Fibroblast of lung (primary cell): ENCODE data around the gene C1QL1. TPM values are rescaled to one million over a fixed set of nuclear protein-coding genes. Genes with fewer than 3 reads are reported as not detected.

Source experiments
- DNase-seq, 2 donors: peaks; one replicate each; pipeline versions ENCODE4 v3.0.0 to v3.0.0-alpha.2; 2010; ENCODE audit warnings: low read depth in 2 of 2
- H2AFZ ChIP-seq: 2 replicates; pipeline ENCODE4 v1.5.1; 2012; ENCODE audit warnings: low read length, control low read depth, inconsistent platforms
- H3K27ac ChIP-seq: 2 replicates; pipeline ENCODE4 v1.5.1; 2011; ENCODE audit warnings: low read length, control low read depth; ENCODE audit not compliant: insufficient read depth
- H3K27me3 ChIP-seq: 2 replicates; pipeline ENCODE4 v1.5.1; 2011; ENCODE audit warnings: mild to moderate bottlenecking, low read length; ENCODE audit not compliant: control insufficient read depth, insufficient read depth
- H3K36me3 ChIP-seq: 2 replicates; pipeline ENCODE4 v1.5.1; 2011; ENCODE audit warnings: low read length; ENCODE audit not compliant: control insufficient read depth, insufficient read depth
- H3K4me1 ChIP-seq: 2 replicates; pipeline ENCODE4 v1.5.1; 2011; ENCODE audit warnings: low read length; ENCODE audit not compliant: control insufficient read depth, insufficient read depth; ENCODE audit errors: extremely low read depth
- H3K4me2 ChIP-seq: 2 replicates; pipeline ENCODE4 v1.5.1; 2011; ENCODE audit warnings: low read length, control low read depth; ENCODE audit not compliant: insufficient read depth; ENCODE audit errors: extremely low read depth
- H3K4me3 ChIP-seq, 4 experiments: fragments of 200-600 bp in 1 of 4; sonication (generic) in 1 of 4; replicated peaks in 1 of 4; 2 replicates each; pipeline ENCODE4 v1.5.1; 2011 to 2016; ENCODE audit warnings: low read length in 4 of 4, low read depth in 3 of 4, mild to moderate bottlenecking in 3 of 4, control low read depth in 2 of 4, inconsistent platforms in 1 of 4, mixed read lengths in 1 of 4; ENCODE audit not compliant: insufficient read depth in 1 of 4; ENCODE audit errors: control extremely low read depth in 1 of 4
- H3K79me2 ChIP-seq: 2 replicates; pipeline ENCODE4 v1.5.1; 2012; ENCODE audit warnings: mild to moderate bottlenecking, low read length, inconsistent platforms; ENCODE audit not compliant: control insufficient read depth, insufficient read depth
- H3K9ac ChIP-seq: 2 replicates; pipeline ENCODE4 v1.5.1; 2011; ENCODE audit warnings: mild to moderate bottlenecking, low read length, control low read depth; ENCODE audit not compliant: insufficient read depth
- H3K9me3 ChIP-seq: 2 replicates; pipeline ENCODE4 v1.5.1; 2012; ENCODE audit warnings: low read depth, low read length; ENCODE audit not compliant: control insufficient read depth, insufficient read depth
- H4K20me1 ChIP-seq: 2 replicates; pipeline ENCODE4 v1.5.1; 2011; ENCODE audit warnings: low read length; ENCODE audit not compliant: control insufficient read depth, insufficient read depth; ENCODE audit errors: extremely low read depth
- EZH2 ChIP-seq: IDR thresholded peaks from 2 replicates; pipeline ENCODE4 v1.5.1; 2012; ENCODE audit warnings: low read length, control low read depth, mild to moderate bottlenecking; ENCODE audit errors: missing control alignments
- polyA plus RNA-seq, 2 donors: library from polyadenylated mRNA; depleted of rRNA in 1 of 2; stranded (reverse) in 1 of 2; unstranded in 1 of 2; fragments of >200 nt; gene quantifications; 2 replicates each; pipeline ENCODE4 v1.2.1, GENCODE V29; 2011 to 2012; ENCODE audit warnings: missing spikeins in 1 of 2
- total RNA-seq: library from RNA; depleted of rRNA; stranded (reverse); fragments of >200 nt; gene quantifications from 2 replicates; pipeline ENCODE4 v1.2.1, GENCODE V29; 2014
- TF ChIP-seq, protein P1 (sequence below), 2 donors: IDR thresholded peaks in 1 of 2; conservative IDR thresholded peaks in 1 of 2; 1 replicate in 1 of 2; 2 replicates in 1 of 2; pipeline ENCODE4 v1.5.1; 2011 to 2012; ENCODE audit warnings: low read length in 2 of 2, control low read depth in 1 of 2, inconsistent platforms in 1 of 2, low read depth in 1 of 2, mild to moderate bottlenecking in 1 of 2

C1QL1 gene
- total and polyA plus RNA-seq, 2 donors (not counting 1 experiment from before 2014, with no cell fraction given) = 0.53 to 1.3 TPM

DNA sequence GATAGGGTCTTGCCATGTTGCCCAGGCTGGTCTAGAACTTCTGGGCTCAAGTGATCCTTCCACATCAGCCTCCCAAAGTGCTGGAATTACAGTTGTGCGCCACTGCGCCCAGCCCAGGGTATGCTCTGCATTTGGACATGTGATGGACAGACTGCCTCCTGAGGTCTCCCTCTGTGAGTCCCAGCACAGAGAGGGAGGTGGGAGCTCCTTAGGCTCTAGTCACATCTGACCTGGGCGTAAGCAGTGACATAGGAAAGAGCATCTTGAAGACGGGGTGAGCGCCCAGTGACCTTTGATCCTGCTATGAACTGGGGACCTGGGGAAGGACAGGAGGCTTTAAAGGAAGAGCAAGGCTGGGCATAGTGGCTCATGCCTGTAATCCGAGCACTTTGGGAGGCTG lies 50.6 kb downstream of the C1QL1 start:
- TF ChIP-seq EZH2 = no peak
- TF ChIP-seq, protein P1, sequence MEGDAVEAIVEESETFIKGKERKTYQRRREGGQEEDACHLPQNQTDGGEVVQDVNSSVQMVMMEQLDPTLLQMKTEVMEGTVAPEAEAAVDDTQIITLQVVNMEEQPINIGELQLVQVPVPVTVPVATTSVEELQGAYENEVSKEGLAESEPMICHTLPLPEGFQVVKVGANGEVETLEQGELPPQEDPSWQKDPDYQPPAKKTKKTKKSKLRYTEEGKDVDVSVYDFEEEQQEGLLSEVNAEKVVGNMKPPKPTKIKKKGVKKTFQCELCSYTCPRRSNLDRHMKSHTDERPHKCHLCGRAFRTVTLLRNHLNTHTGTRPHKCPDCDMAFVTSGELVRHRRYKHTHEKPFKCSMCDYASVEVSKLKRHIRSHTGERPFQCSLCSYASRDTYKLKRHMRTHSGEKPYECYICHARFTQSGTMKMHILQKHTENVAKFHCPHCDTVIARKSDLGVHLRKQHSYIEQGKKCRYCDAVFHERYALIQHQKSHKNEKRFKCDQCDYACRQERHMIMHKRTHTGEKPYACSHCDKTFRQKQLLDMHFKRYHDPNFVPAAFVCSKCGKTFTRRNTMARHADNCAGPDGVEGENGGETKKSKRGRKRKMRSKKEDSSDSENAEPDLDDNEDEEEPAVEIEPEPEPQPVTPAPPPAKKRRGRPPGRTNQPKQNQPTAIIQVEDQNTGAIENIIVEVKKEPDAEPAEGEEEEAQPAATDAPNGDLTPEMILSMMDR (conservative IDR thresholded peaks at IDR 0.05 in 1 of 2, IDR thresholded peaks at IDR 0.05 in 1 of 2; ENCODE audit: low read depth in 1 of 2, low read length in 2 of 2) = no peak

DNA sequence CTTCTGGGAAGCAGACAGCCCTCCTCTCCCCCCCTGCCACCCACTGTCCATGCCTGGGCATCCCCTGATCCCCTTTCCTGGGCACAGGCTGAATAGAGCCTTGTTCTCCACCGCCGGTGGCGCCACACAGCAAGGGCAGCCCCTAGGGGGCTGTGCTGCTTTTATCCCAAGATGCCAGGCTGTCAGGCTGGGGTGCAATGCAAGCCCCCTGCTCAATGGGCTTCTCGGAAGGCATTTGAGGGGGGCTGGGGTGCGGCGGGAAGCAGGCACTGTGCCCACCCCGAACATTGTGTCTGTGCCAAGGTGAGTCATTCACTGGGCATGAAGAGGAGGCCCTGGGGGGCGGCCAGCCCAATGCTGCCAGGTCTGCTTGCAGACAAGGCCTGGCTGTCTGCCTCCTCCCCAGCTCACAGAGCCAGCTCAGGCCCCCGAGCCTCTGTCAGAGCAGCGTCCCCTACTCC lies 51.3 kb downstream of the C1QL1 start:
- Histone ChIP-seq H3K9ac (no peak overlapping the region), H3K4me2 (no peak overlapping the region), H3K27ac (no peak overlapping the region), H3K79me2 (no peaks in the 10 kb centered on the region), H2AFZ (no peak overlapping the region), H4K20me1 (no peaks in the 10 kb centered on the region), H3K4me1 (no peaks in the 10 kb centered on the region), H3K4me3 (no peak overlapping the region), H3K36me3 (no peaks in the 10 kb centered on the region), H3K9me3 (no peaks in the 10 kb centered on the region), H3K27me3 (peaks cover 9% of the 10 kb centered on the region)
- no peak for TF ChIP-seq EZH2
- TF ChIP-seq, protein P1 (conservative IDR thresholded peaks at IDR 0.05 in 1 of 2, IDR thresholded peaks at IDR 0.05 in 1 of 2; ENCODE audit: low read depth in 1 of 2, low read length in 2 of 2) = no peak
- peak; percentile 32 to 58 for DNase-seq

More for the DNA sequence above, 50.6 kb downstream of the C1QL1 start:
- Histone ChIP-seq H3K36me3 (no peaks in the 10 kb centered on the region), H2AFZ (no peak overlapping the region), H3K9me3 (no peaks in the 10 kb centered on the region), H3K9ac (no peak overlapping the region), H4K20me1 (no peaks in the 10 kb centered on the region), H3K27ac (no peak overlapping the region), H3K4me3 (no peak overlapping the region), H3K4me1 (no peaks in the 10 kb centered on the region), H3K27me3 (peaks cover 9% of the 10 kb centered on the region), H3K4me2 (no peak overlapping the region), H3K79me2 (no peaks in the 10 kb centered on the region)
- DNase-seq = no peak

DNA sequence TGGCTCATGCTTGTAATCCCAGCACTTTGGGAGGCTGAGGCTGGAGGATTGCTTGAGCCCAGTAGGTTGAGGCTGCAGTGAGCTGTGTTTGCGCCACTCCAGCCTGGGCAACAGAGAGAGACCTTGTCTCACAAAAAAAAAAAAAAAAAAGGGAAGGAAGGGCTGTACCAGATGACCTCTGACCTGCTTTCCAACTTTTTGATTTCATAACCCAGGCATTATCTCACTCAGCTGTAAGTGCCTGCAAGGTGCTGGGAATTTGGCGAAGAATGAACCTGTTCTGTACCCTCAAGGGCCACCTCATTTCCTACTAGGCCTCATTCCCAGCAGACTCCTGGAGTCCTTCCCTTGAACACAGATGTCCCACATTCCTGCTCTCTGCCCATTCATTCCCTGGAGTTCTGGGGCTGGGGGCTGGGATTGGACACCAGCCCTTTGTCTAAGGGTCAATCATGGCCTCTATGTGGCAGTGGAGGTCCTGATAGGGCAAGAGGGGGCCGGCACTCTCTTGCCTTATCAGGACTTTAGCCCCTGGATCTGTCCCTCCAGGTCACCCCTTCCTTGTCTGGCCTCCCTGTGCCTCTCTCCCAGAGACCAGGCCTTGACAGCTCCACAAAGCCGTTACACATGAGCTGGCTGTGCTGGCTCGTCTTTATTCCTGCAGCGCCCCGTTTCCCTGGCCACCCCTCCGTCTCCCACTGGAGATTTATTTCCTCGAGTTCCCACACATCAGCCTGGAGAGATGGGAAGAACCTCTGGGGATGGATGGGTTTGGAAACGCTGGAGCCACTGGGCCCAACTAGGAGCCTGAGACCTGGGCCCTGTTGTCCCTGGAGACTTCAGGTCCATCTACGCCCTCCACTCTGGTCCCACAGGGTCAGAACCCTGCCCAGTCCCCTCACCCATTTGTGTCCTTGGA lies 52.0 kb downstream of the C1QL1 start:
- Histone ChIP-seq H2AFZ (no peak overlapping the region), H3K4me2 (no peak overlapping the region), H3K27ac (no peak overlapping the region), H3K79me2 (no peaks in the 10 kb centered on the region), H3K4me1 (no peaks in the 10 kb centered on the region), H3K9ac (no peak overlapping the region), H3K36me3 (no peaks in the 10 kb centered on the region), H3K4me3 (no peak overlapping the region), H4K20me1 (no peaks in the 10 kb centered on the region), H3K27me3 (peaks cover 8% of the 10 kb centered on the region), H3K9me3 (no peaks in the 10 kb centered on the region)
- DNase-seq = no peak
- TF ChIP-seq, protein P1 (conservative IDR thresholded peaks at IDR 0.05 in 1 of 2, IDR thresholded peaks at IDR 0.05 in 1 of 2; ENCODE audit: low read depth in 1 of 2, low read length in 2 of 2) = no peak
- TF ChIP-seq EZH2 = no peak
